B cell (primary cell): ENCODE measurements around the gene UGT1A4.

Experiments used
- CTCF ChIP-seq: fragments of 200-600 bp; IDR thresholded peaks from one replicate; pipeline ENCODE4 v1.8.0; 2022; ENCODE audit warnings: antibody characterized with exemption, mild to moderate bottlenecking
- EZH2 ChIP-seq: IDR thresholded peaks from 2 replicates; pipeline ENCODE4 v1.6.1; 2012; ENCODE audit warnings: borderline replicate concordance, low read depth, mild to moderate bottlenecking, moderate library complexity, low read length; ENCODE audit not compliant: insufficient read depth, poor library complexity, severe bottlenecking

- TF ChIP-seq CTCF (no peak), EZH2 (no peak)
Measured at GRCh38 chr2:233674995-233675394, 43.5 kb upstream of the UGT1A4 start.
